Activated naive CD8-positive, alpha-beta T cell treated with anti-CD3 and anti-CD28 coated beads for 36 hours (primary cell): ENCODE results near the gene SMARCD1. TPM values are rescaled to one million over a fixed set of nuclear protein-coding genes. Genes with fewer than 3 reads are reported as not detected.

Experiments used
- total RNA-seq, 2 experiments: library from RNA; stranded (reverse); gene quantifications; one replicate each; pipeline ENCODE4 v1.2.3, GENCODE V29; 2021

SMARCD1 gene
- total RNA-seq, 2 experiments from 2014 or later, result 65.8 to 74.8 TPM

Other genes with a start within 250 kb of the SMARCD1 start
- 1 to 10 TPM; 4.1 to 4.3 TPM for gene BCDIN3D, start 242.2 kb upstream of the SMARCD1 start, total RNA-seq
- gene FAIM2, start 181.4 kb upstream of the SMARCD1 start, total RNA-seq, result under 1 TPM; 0.08 to 0.60 TPM
- gene AQP2, start 134.6 kb upstream of the SMARCD1 start, total RNA-seq, result not detected
- not detected for gene AQP5, start 123.5 kb upstream of the SMARCD1 start, total RNA-seq
- gene AQP6, start 112.4 kb upstream of the SMARCD1 start, total RNA-seq, result not detected
- 100 to 1,000 TPM; 111 to 119 TPM for gene RACGAP1, start 59.8 kb upstream of the SMARCD1 start, total RNA-seq
- 10 to 100 TPM; 10.8 TPM for gene ASIC1, start 27.7 kb upstream of the SMARCD1 start, total RNA-seq
- under 1 TPM; 0.39 to 0.86 TPM for gene GPD1, start 18.7 kb downstream of the SMARCD1 start, total RNA-seq
- gene COX14, start 26.9 kb downstream of the SMARCD1 start, total RNA-seq, result 10 to 100 TPM; 48.3 to 49.2 TPM
- 10 to 100 TPM; 36.4 to 41.3 TPM for gene CERS5, start 82.0 kb downstream of the SMARCD1 start, total RNA-seq
- gene LIMA1, start 198.2 kb downstream of the SMARCD1 start, total RNA-seq, result 10 to 100 TPM; 27.8 to 28.1 TPM